Measurements from ENCODE around the gene AMIGO1. TPM values are rescaled to one million over a fixed set of nuclear protein-coding genes. Genes with fewer than 3 reads are reported as not detected.

Gene AMIGO1
- total and polyA plus RNA-seq, 10 of the 15 experiments (the other 5 are each of a cell fraction or from before 2014, with no cell fraction given): 0.02 to 0.28 (median 0.08) TPM; not detected in 1

- SMC1A ChIA-PET (ENCODE audit: uncharacterized antibody, unreplicated experiment): interaction anchor here (14.4 kb wide), 1 partner anchor 35 kb away, joined by 431 read pairs; no protein-coding TSS in a partner anchor
Observed at GRCh38 chr1:109495738-109496137, 13.8 kb downstream of the AMIGO1 start.

GRCh38 chr1:109493805-109494539 lies 15.6 kb downstream of the AMIGO1 start, which contains the start of gene CYB561D1:
Gene CYB561D1, plus strand, starts transcription at chr1:109494094. Its CDS starts 46 bp downstream, at chr1:109494140.
- Histone ChIP-seq H2AFZ (ENCODE audit: control insufficient read depth, low read depth, low read length) (peak within 1 kb of the TSS; percentile 99), H3K4me3 (peak within 1 kb of the TSS; percentile 82), H3K4me2 (ENCODE audit: control insufficient read depth, insufficient read depth) (peak within 1 kb of the TSS; percentile 88), H3K36me3 (ENCODE audit: control insufficient read depth in 2 of 2, insufficient read depth in 2 of 2, low read length in 1 of 2) (peaks cover 8 to 9% of the 10 kb centered on the region in 2 experiments; a peak in 3 of 4 replicates), H3K79me2 (ENCODE audit: control insufficient read depth, insufficient read depth, low read length) (peaks cover 9% of the 10 kb centered on the region), H3K9ac (ENCODE audit: control insufficient read depth, insufficient read depth, low read length) (peak within 1 kb of the TSS; percentile 77), H3K27me3 (replicated peaks in 1 of 2; ENCODE audit: control insufficient read depth in 2 of 2, insufficient read depth in 2 of 2, low read length in 1 of 2) (no peaks in the 10 kb centered on the region), H4K20me1 (ENCODE audit: control insufficient read depth, insufficient read depth) (no peaks in the 10 kb centered on the region), H3K27ac (ENCODE audit: control insufficient read depth, insufficient read depth) (peak within 1 kb of the TSS; percentile 79), H3K9me3 (replicated peaks; ENCODE audit: control insufficient read depth, insufficient read depth, low read length) (no peaks in the 10 kb centered on the region), H3K4me1 (ENCODE audit: control insufficient read depth, insufficient read depth, low read length) (peaks cover 4% of the 10 kb centered on the region)
- no TSS peak for BruUV-seq (replicated peaks)
- ATAC-seq (peak; percentile 94), FAIRE-seq (peak; percentile 81), DNase-seq (ENCODE audit: low read depth, low spot score) (peak; percentile 55)
- under 1% methylated on average over 35 of the region's 44 CpGs for WGBS (ENCODE audit: insufficient coverage, insufficient replicate concordance, low lambda C conversion rate, missing lambda C conversion rate)
- in situ Hi-C loops (cut with MboI) (loop anchor here (5.0 kb wide), 1 partner anchor 38 kb away; no protein-coding TSS in a partner anchor), intact Hi-C loops (cut with micrococcal nuclease; ENCODE audit: unreplicated experiment) (loop anchor here (1.0 to 5.0 kb wide), 2 partner anchors 38 to 128 kb away; no protein-coding TSS in a partner anchor)
- ChIA-PET RAD21 (ENCODE audit: unreplicated experiment) (interaction anchor here (0.8 to 13.4 kb wide), 5 partner anchors 17 to 94 kb away, joined by 3 to 422 read pairs (median 5); partner anchors contain the start of gene GNAI3), POLR2A (interaction anchor here (0.9 to 2.5 kb wide), 6 partner anchors 9 to 66 kb away, joined by 3 to 17 read pairs (median 5); no protein-coding TSS in a partner anchor), CTCF (interaction anchor here (0.7 to 26.7 kb wide), 12 partner anchors 10 to 215 kb away, joined by 3 to 1280 read pairs (median 4); partner anchors contain the start of genes AMIGO1, ATXN7L2, GNAI3 and GPR61), SMC1A (ENCODE audit: uncharacterized antibody, unreplicated experiment) (interaction anchor here (0.9 to 14.4 kb wide), 8 partner anchors 9 to 281 kb away, joined by 3 to 431 read pairs (median 3); partner anchors contain the start of genes PSRC1 and SARS1)
- TF ChIP-seq YBX1 (IDR thresholded peaks at IDR 0.05): no peak
- 0 out of 2 replicates have a peak, but pooled peaks have one; percentile 45 for TF ChIP-seq HDGF (IDR thresholded peaks at IDR 0.05)
- no peak for TF ChIP-seq BCL11A (IDR thresholded peaks at IDR 0.05; ENCODE audit: low read depth, low read length)
- peak in 1 of 2 experiments; percentile 41; a peak in 1 of 4 replicates for TF ChIP-seq IKZF2 (IDR thresholded peaks at IDR 0.05)
- TF ChIP-seq NBN (IDR thresholded peaks at IDR 0.05): peak; percentile 93; the same call in 1 of the 2 replicates
- TF ChIP-seq CBX5 (IDR thresholded peaks at IDR 0.05; ENCODE audit: low read depth): peak; percentile 90
- no peak for TF ChIP-seq CEBPB (IDR thresholded peaks at IDR 0.05; ENCODE audit: borderline replicate concordance in 1 of 2, low read depth in 2 of 2, low read length in 2 of 2)
- no peak for TF ChIP-seq WRNIP1 (IDR thresholded peaks at IDR 0.05; ENCODE audit: borderline replicate concordance, low read depth, low read length)
- peak; percentile 41; the same call in 1 of the 2 replicates for TF ChIP-seq ATF7 (IDR thresholded peaks at IDR 0.05; ENCODE audit: low read depth)
- TF ChIP-seq EGR1 (IDR thresholded peaks at IDR 0.05; ENCODE audit: borderline replicate concordance in 1 of 2, low read depth in 2 of 2, low read length in 2 of 2): peak; percentile 20 to 96
- TF ChIP-seq USF1 (IDR thresholded peaks at IDR 0.05; ENCODE audit: borderline replicate concordance, extremely low read length, insufficient read depth, low read depth, low read length): no peak
- TF ChIP-seq MTA3 (IDR thresholded peaks at IDR 0.05; ENCODE audit: borderline replicate concordance, low read length): no peak

More at GRCh38 chr1:109495738-109496137, 13.8 kb downstream of the AMIGO1 start:
- no peaks in the 10 kb centered on the region for H3K9me3 ChIP-seq (replicated peaks; ENCODE audit: control insufficient read depth, insufficient read depth, low read length)
- H3K9ac ChIP-seq (ENCODE audit: control insufficient read depth, insufficient read depth, low read length): no peak overlapping the region
- H3K4me3 ChIP-seq: no peak overlapping the region
- H4K20me1 ChIP-seq (ENCODE audit: control insufficient read depth, insufficient read depth): peaks cover 4% of the 10 kb centered on the region; the same call in 1 of the 2 replicates
- ChIA-PET CTCF (interaction anchor here (5.0 to 26.7 kb wide), 3 partner anchors 12 to 36 kb away, joined by 53 to 1280 read pairs (median 240); partner anchors contain the start of genes AMIGO1, ATXN7L2 and GPR61), POLR2A (interaction anchor here (1.0 to 2.5 kb wide), 3 partner anchors 32 to 36 kb away, joined by 3 to 17 read pairs (median 10); no protein-coding TSS in a partner anchor), RAD21 (ENCODE audit: unreplicated experiment) (interaction anchor here (13.4 kb wide), 1 partner anchor 35 kb away, joined by 422 read pairs; no protein-coding TSS in a partner anchor)
- no peak overlapping the region for H3K4me2 ChIP-seq (ENCODE audit: control insufficient read depth, insufficient read depth)
- FAIRE-seq (no peak), ATAC-seq (no peak), DNase-seq (ENCODE audit: low read depth, low spot score) (no peak)
- H3K27ac ChIP-seq (ENCODE audit: control insufficient read depth, insufficient read depth): no peak overlapping the region
- peaks cover 9% of the 10 kb centered on the region for H3K79me2 ChIP-seq (ENCODE audit: control insufficient read depth, insufficient read depth, low read length)
- in situ Hi-C loops (cut with MboI) (no loop called here), intact Hi-C loops (cut with micrococcal nuclease; ENCODE audit: unreplicated experiment) (no loop called here)
- no peaks in the 10 kb centered on the region for H3K27me3 ChIP-seq (replicated peaks in 1 of 2; ENCODE audit: control insufficient read depth in 2 of 2, insufficient read depth in 2 of 2, low read length in 1 of 2)
- peaks cover 4% of the 10 kb centered on the region for H3K4me1 ChIP-seq (ENCODE audit: control insufficient read depth, insufficient read depth, low read length)
- WGBS (ENCODE audit: insufficient coverage, insufficient replicate concordance, low lambda C conversion rate, missing lambda C conversion rate): 95% methylated on average over 7 of the region's 7 CpGs
- TF ChIP-seq SP1 (IDR thresholded peaks at IDR 0.05; ENCODE audit: low read depth, low read length) (no peak), RFX5 (IDR thresholded peaks at IDR 0.05; ENCODE audit: low read depth, low read length) (no peak), RAD51 (IDR thresholded peaks at IDR 0.05) (no peak), HDAC2 (IDR thresholded peaks at IDR 0.05) (no peak), BACH1 (IDR thresholded peaks at IDR 0.05; ENCODE audit: borderline replicate concordance) (no peak), ZNF274 (IDR thresholded peaks at IDR 0.05; ENCODE audit: insufficient read depth, insufficient read length) (no peak), FOXK2 (IDR thresholded peaks at IDR 0.05) (no peak), POLR2AphosphoS2 (IDR thresholded peaks at IDR 0.05; ENCODE audit: low read depth, low read length) (no peak)
- peaks cover 9 to 16% of the 10 kb centered on the region in 2 experiments; a peak in 3 of 4 replicates for H3K36me3 ChIP-seq (ENCODE audit: control insufficient read depth in 2 of 2, insufficient read depth in 2 of 2, low read length in 1 of 2)
- no peak overlapping the region for H2AFZ ChIP-seq (ENCODE audit: control insufficient read depth, low read depth, low read length)
- no TSS peak for BruUV-seq (replicated peaks)
